Stimulated activated CD8-positive, alpha-beta memory T cell treated with anti-CD3 and anti-CD28 coated beads, Interleukin-7, amount 100 ng/mL, for 1 hour (primary cell): Measurements from ENCODE around the gene DDAH2.

ENCODE experiments used
- DNase-seq, 2 donors: peaks; one replicate each; pipeline ENCODE4 v3.0.0-alpha.2; 2020; ENCODE audit warnings: low read depth in 2 of 2

The DDAH2 gene

DNA sequence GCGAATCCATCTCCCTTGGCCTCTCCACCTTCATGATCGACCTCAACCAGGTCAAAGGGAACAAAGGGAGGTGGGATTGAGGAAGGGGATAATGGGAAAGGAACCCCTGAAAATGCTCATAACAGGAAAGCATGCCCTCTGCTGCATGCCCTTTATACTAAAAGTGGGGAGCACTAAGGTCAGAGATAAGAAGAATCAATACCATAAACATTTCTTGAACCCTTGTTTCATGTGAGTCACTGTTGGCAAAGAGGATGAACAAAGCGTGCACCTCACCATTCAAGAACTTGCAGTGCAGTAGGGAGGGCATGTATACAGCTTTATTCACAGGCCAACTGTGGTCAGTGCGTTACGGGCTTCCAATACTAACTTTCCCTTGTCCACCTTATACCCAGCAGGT is 31.7 kb upstream of the DDAH2 start:
- no peak for DNase-seq

DNA sequence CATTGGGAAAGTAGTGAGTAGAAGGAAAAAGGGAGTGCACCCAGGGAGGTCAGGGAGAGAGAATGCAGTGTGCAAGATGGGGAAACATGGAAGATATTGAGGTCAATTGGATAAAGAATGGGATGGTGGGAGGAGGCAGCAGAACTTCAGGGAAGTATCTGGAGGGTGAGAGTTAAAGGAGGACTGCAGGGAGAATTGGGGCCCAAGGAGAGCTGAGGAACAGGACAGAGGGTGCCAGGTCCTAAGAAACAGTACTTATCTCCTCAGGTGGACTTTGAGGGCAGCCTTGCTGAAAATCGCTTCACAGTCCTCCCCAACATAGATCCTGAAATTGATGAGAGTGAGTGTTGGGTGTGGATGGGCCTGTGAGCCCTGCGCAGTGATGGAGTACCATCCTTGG is 29.2 kb upstream of the DDAH2 start:
- no peak for DNase-seq

DNA sequence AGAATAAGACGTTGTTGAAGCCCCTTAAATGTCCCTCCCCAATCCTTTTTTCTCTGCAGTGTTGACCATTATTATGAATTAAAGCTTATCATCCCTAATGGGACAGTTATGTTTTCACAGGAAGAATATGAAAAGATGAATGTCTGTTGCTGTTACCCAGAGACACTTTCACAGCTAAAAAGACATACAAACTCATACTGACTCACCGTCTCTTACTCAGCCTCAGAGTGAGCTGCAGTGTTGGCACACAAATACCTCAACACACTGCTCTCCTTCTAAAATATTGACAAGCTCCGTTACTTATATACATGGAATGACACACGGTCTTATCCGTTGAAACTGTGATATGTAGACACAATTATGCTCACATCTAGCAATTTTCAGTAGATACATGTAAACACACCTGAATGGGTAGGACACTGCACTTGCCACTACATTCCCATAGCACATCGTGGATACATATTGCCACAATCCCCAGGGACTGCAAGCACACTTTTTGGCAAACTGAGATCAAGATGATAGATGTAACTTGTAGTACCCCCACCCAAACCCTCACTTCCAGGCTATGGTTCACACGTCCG is 23.7 kb upstream of the DDAH2 start:
- no peak for DNase-seq

DNA sequence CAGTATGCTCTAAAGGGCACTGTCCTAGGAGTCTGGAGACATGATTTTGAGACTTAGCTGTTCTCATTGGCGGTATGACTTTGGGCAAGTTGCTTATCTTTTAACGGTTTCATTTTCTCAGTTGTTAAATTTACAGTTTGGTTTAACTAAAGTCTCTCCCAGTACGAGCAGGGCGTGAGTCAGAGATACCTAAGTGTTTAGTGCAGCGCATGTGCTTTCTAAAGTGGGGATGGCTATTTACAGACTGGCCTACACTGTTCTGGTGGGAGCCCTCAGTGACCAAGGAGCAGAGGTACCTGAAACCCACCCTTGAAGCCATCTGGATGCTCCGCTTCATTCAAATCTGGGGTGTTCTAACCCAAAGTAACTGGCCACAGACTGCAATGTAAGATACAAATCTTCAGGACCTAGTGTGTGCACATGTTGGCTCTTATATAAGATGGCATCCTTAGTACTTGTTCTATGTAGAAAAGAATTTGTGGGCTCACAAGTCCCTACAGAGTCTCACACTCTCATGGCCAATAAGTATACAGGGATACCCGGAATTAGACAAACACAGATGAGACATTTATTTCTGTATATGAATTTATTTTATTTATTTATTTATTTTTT is 21.4 kb upstream of the DDAH2 start:
- DNase-seq = no peak

DNA sequence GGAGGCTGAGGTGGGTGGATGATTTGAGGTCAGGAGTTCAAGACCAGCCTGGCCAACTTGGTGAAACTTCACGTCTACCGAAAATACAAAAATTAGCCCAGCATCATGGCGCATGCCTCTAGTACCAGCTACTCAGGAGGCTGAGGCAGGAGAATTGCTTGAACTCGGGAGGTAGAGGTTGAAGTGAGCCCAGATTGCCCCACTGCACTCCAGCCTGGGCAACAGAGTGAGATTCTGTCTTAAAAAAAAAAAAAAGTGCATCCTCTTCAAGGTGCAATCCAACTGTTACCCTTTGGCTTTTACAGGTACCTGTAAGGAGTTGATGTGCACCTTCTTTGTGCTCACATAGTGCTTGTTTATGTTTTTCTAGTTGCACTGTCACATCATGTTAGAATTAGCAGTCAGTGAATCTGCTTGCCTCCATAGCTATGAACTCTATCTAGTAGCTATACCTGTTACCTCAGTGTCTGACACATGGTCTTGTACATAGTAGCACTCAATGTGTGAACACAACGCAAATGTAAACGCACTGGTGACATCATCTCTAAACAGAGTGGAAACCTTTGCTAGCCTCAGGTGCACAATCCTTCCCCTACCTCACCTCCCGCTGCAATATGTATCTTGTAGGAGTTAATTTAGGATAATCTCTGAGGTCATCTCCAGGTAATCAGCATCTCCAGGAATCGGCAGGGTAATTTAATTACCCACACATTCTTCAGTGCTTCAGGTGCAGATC is 20.4 kb upstream of the DDAH2 start:
- no peak for DNase-seq

DNA sequence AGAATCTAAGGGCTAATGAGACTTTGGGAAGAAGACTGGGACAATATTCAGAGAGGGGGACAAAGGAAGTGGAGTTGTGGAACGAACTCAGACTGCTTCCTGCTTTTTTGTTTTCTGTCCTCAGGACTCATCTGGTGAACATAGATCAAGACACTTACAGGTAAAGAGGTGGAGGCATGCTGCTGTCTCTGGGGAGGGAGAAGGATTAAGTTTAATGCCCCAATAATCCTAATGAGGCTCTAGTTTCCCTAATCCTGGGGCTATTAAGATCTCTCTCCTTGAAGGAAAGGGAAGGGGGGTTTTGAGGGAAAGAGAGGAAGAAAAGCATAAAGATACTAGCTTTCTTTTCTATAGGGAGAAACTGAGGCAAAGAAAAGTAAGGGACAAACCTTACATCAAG is 15.3 kb upstream of the DDAH2 start:
- DNase-seq = no peak

DNA sequence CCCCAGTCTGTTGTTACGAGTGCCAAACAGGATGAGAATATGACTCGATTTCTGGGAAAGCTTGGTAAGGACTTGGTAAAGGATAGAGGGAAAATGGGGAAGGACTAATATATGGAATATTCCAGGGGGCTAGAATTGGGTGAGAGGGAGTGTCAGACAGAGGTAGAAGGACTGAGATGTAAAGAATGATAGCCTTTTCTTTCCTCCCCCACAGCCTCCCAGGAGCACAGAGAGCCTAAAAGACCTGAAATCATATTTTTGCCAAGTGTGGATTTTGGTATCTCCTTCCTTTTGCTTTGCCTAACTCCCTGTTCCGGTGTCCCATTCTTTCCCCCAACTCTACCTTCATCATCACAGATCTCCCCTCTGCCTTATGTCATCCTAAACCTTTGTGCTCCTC is 13.8 kb upstream of the DDAH2 start:
- no peak for DNase-seq

DNA sequence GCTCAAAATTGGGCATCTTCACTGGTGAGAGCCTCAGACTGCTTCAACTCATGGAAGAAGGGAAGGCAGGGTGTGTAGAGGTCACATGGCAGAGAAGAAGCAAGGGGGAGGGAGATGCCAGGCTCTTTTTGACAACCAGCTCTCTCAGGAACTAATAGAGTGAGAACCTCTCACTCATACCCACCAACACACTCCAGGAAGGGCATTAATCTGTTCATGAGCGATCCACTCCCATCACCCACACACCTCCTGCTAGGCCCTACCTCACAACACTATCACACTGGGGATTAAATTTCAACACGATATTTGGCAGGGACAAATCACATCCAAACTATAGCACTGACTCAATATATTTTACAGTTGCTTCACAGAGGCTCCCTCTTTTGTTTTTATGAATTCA is 12.7 kb upstream of the DDAH2 start:
- no peak for DNase-seq

DNA sequence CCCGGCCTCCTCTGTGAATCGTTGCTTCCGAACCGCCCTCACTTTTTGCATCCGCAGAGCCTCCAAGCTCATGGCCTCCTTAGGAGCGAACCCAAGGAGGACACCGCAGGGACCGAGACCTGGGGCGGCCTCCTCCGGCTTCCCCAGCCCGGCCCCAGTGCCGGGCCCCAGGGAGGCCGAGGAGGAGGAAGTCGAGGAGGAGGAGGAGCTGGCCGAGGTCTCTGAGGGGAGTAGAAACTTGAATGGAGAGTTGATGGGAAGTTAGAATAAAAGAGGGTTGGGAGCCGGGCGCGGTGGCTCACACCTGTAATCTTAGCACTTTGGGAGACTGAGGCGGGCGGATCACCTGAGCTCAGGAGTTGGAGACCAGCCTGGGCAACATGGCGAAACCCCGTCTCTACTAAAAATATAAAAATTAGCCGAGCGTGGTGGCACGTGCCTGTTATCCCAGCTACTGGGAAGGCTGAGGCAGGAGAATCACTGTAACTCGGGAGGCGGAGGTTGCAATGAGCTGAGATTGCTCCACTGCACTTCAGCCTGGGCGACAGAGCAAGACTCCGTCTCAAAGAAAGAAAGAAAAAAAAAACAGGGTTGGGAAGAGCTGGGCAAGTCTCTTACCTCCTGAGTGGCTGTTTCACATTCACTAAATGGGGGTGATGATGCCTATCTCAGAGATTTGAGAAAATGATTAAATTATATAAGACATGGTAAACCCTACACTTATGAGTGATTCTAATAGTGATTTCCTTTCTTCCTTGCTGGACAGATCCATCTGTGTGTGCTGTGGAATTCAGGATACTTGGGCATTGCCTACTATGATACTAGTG is 11.5 kb upstream of the DDAH2 start:
- DNase-seq = no peak

DNA sequence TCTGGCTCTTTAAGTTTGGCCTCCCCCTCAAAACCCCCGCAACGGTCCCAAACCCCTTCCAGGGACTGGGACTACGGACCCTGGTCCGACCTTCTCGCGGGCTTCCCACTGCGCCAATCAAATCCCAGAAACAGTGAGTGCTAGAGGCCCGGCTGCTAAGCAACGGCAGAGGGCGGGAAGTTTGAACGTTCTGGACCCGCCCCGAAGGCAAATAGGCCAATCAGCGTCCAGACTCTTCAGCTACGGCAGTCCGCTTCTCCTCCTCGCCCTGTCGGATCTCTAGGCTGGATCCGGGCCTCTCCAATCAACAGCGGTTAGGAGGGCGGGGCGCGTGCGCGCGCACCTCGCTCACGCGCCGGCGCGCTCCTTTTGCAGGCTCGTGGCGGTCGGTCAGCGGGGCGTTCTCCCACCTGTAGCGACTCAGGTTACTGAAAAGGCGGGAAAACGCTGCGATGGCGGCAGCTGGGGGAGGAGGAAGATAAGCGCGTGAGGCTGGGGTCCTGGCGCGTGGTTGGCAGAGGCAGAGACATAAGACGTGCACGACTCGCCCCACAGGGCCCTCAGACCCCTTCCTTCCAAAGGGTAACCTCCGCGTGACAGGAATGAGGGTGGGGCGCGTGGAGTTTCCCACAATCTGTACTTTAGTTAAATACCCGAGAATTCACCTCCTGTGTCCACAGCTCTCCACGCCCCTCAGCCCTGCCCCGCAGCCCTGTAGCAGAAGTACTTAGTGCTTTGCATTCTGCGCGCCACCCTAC is 10.7 kb upstream of the DDAH2 start, which contains the start of gene MSH5:
Gene MSH5 (plus strand): TSS at position 367 of the 758 bp plus-strand sequence. CDS start 462 bp downstream, outside the sequence.
- DNase-seq = peak; percentile 89 to 90

DNA sequence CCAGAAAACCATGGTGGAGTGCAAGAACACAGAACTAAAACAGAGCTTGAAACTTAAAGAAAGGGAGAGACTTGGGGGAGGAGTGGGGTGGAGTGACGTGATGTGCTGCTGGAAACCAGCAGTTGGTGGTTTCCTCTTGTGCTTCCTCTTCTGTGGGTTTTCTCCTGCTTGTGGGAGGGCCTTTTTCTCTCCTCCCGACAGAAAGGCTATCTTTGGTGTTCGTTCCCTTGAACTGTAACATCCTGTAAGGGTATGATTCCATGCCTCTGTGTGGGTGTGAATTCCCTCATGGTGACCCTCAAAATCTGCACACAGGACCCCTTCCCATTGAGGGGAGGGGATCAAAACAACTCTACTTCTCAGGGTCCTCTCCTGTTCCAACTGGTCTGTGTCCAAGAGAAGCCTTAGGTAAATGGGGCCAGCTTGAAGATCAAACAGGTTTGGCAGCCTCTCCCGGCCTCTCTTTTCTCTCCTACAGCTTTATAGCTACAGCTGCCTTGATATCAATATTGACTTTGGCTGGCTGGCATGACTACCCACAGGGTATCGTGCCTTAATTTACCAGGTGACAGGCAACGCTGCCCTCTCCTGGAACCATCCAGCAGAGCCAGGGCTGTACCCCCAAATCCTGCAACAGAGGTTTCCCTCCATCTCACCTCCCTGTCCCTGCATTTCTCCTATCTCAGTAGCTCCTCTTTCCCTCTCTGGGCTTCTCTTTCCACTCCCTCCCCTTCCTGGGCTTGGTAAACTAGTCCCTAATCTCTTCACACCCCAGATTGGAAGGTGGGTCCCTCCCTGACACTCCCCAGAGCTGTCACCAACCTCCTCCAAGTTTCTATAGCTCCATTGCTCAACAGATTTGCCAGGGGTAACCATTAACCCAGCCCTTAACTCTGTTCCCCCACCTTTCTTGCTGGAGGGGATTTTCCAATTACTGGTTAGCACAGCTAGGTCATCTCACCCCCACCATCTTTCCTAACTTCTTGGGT is 9.2 kb upstream of the DDAH2 start:
- DNase-seq = peak; percentile 39 to 45

DNA sequence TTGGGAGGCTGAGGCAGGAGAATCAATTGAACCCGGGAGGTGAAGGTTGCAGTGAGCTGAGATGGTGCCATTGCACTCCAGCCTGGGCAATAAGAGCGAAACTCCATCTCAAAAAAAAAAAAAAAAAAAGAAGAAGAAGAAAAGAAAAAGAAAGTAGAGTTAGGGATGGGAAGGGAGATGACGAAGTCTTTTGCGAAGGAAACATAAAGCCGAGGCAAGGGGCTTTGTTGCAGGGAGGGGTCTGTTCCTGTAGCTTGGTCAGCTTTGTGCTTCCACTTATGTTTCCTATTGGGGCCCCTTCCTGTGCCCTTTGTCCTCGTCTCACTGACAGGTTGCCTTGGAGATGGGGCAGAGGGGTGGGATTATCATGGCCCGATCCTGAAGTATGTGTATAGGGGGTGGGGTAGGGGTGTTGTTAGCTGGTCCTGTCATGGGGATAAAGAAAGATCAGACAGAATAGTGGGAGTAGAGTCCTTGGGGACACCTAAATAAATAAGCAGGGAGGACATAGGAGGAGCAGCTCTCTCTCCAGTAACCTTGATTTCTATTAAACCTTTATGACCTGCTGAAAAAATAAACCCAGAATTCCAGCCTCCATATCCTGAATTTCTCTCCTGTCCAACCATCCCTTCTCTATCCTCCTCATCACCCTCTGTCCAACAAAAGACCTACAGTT is 8.4 kb upstream of the DDAH2 start:
- DNase-seq = no peak

DNA sequence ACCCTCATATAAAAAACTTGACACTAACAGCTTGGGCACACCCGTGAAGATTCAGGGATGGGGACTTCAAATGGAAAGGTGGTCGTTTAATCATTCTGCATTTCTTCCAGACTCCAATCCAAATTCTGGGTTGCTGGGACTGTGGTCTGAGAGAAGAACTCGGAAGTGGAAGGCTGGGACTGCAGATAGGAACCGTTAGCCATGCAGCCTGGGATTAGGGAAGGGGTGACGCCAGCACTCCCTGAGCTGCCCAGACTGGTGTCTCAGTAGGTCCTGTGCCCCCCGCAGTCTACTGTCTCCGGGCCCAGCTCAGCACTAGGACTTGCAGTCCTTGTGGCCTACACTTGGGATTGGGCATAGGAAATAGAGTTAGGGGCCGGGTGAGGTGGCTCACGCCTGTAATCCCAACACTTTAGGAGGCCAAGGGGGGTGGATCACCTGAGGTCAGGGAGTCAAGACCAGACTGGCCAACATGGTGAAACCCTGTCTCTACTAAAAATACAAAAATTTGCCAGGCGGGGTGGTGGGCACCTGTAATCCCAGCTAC is 7.7 kb upstream of the DDAH2 start:
- DNase-seq = no peak

DNA sequence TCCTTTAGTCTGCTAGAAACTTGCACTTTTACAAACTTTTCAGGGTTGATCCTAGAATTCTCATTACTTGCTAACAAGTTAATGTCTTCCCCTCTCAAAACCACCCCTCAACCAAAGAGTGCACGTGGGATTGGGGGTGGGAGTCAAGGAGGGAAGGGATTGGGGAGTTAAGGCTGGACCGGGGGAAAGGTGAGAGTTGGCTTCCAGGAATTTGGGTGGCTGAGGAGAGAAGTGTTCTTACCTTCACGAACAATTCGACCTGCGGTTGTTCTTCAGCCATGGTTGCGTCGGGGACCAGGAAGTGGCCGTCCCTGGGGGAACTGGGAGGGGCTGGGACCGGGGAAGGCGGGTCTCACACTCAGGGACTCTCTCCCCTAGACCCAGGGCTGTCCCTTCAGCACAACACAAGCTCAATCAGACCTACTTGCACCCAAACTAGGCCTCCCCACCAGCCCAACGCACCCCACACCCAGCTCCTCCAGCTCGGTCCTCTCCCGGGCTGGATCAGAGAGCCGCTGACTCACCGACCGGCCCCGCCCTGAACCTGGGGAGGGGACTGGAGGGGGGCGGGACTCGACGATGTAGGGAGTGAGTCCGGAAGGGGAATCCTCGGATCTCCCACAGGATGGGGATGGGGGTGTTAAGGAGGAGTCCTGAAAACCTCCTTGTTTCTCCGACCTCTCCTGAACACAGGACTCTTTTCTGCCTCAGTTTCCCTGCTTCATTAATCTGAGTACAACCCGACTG is 7.1 kb upstream of the DDAH2 start, which contains the start of gene CLIC1:
Gene CLIC1 (minus strand): TSS at position 510 of the 747 bp plus-strand sequence. CDS start 230 bp downstream, at position 280.
- DNase-seq = peak; percentile 28 to 61

DNA sequence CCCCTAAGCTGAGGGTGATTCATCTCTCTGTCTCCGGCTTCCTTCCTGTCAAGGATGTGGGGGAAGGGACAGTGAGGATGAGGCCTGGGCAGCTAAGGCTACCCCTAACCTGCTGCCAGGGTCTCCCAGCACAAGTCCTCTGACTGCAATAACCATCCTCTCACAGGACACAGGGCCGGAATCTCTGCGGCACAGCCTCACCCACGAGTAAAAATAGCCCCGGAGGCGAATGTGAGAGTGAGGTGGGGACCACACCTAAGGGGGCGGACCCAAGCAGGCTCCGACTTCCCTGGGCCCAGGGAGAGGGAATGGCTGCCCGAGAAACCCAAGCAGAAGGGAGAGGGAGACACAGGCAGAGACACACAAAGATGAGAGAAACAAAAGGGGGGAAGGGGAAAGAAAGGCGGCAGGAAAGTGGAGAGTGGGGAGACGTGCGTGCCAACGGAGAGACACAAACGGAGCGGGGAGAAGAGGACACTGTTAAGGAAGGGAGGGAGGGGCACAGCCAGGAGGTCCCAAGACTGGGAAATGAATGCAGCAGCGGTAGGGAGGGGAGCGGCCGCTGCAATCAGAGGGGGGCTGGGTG is 5.8 kb upstream of the DDAH2 start:
- DNase-seq = peak in 1 of 2 donors; percentile 37

DNA sequence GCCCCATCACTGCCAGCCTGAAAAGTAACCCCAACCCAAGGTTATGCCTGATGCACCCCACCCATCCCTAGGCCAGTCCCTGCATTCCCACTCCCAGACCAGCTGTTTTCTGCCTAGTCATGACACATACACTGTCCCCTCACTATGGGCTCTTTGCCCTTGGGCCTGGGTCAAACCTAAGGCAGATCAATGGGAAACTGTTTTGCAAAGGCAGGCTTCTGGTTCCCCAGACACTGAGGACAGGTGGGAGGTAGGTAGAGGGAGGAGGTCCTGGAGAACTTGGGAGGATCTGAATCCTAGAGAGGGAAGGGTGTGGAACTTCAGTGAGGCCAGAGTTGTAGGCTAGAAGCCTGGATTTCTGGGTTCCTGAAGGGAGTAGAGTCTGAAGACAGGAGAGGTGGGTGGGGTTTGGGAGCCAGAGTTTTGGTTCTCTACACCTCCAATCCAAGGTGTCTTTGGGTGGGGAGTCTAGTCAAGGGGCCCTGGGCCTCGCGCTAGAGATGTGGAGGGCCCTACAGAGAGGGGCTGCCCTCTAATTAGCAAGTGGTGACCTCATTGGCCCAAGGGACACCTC is 5.2 kb upstream of the DDAH2 start:
- DNase-seq = no peak

DNA sequence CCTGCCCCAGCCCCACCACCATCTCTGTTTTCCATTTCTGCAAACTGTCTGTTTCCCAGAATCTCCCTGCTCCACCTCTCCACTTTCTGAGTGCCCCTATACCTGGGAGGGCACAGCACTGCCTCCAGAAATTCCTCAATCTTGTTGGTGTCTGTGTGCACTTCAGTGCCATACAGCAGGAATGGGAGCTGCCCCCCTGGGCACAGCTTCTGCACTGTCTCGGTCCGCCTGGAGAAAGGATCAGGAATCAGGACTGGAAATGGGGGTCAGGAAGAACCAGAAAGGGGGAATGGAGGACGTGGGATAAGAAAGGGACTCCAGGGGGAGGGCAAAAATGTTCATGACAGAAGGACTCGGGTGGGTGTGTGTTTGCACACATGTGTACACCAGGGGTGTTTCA is 4.6 kb upstream of the DDAH2 start:
- DNase-seq = no peak

DNA sequence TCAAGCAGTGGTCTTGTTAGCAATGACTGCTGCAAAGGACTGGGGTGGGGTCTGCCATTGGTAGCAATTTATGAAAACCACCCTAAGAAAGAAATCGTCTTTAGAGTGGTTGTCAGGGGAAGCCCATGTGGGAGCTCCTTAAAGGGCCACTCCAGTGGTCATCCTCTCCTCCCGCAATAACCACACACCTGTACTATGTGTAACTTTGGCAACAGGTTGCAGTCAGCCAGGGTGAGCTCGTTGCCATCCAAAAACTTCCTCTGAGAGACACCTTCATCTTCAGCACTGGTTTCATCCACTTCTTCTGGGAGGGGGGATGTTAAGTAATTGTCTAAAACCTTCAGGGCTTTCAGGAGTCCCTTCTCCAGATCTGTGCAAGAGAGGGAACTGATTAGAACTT is 2.9 kb upstream of the DDAH2 start:
- no peak for DNase-seq
